ENCODE measurements around the gene RAPGEF6.
"Not testable (repeated sequence)": the region's sequence is repeated elsewhere in the genome, so short reads cannot be mapped to it uniquely, and the experiment has no call there.

The RAPGEF6 gene

DNA sequence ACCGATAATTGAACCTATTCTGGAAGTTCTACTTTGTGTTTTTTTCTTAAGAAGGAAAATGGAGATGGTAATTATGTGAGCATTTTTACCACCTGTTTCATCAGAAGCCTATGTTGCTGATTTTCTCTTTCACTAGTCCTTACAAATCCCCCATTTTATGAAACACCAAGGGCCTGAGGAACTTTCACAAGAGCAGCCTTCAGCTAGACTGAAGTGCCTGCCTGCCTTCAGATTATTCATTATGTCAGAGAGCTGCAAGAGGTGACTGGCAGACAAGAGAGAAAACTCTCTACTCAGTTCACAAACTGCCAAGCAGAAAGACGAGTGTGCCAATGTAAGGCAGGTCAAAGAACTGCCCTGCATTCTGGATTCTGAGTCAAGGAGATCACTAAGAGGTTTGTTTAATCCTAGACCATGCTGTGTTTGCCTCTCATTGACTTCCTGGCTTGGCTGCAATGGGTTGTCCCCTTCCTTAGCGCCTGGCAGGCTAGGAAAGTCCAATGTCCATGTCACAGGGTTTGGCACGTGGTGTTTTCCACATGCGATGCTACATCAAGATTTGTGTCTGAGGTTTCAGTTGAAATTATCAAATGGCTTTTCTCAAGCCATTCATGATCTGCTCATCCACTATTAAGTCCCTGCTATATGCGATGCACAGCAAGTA lies 227.9 kb downstream of the RAPGEF6 start:
- TF ChIP-seq, protein P1, sequence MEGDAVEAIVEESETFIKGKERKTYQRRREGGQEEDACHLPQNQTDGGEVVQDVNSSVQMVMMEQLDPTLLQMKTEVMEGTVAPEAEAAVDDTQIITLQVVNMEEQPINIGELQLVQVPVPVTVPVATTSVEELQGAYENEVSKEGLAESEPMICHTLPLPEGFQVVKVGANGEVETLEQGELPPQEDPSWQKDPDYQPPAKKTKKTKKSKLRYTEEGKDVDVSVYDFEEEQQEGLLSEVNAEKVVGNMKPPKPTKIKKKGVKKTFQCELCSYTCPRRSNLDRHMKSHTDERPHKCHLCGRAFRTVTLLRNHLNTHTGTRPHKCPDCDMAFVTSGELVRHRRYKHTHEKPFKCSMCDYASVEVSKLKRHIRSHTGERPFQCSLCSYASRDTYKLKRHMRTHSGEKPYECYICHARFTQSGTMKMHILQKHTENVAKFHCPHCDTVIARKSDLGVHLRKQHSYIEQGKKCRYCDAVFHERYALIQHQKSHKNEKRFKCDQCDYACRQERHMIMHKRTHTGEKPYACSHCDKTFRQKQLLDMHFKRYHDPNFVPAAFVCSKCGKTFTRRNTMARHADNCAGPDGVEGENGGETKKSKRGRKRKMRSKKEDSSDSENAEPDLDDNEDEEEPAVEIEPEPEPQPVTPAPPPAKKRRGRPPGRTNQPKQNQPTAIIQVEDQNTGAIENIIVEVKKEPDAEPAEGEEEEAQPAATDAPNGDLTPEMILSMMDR (IDR thresholded peaks at IDR 0.05; ENCODE audit: poor library complexity, severe bottlenecking), result no peak
- Histone ChIP-seq H3K27me3 (ENCODE audit: insufficient read depth, poor library complexity, severe bottlenecking) (no peaks in the 10 kb centered on the region), H3K36me3 (ENCODE audit: low read depth) (peaks cover 18% of the 10 kb centered on the region), H3K9me3 (ENCODE audit: severe bottlenecking) (peaks cover 5% of the 10 kb centered on the region), H3K27ac (ENCODE audit: poor library complexity, severe bottlenecking) (no peak overlapping the region), H3K4me1 (ENCODE audit: insufficient read depth, poor library complexity, severe bottlenecking) (no peaks in the 10 kb centered on the region), H3K4me3 (ENCODE audit: severe bottlenecking) (no peak overlapping the region)
- 0 out of 3 replicates have a peak, but pooled peaks have one; percentile 13 for ATAC-seq (ENCODE audit: low read depth)
- no peak for DNase-seq (ENCODE audit: low spot score)

DNA sequence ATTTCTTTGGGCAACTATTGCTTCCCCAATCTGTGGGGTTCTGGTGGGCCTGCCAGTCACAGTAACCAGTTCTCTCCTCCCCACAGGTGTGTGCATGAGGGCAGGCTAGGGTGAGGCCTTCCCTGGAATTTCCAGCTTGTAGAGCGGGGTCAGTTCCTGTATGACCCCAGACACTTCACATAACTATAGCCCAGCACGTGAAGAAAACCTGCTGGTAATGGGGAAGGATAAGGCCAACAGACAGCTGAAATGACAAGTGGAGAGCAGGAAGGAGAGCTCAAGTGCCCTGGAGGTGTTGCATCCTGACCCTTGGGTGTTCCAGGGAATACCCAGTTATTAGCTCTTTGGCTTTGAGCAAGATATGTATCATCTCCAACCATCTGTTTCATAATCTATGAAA lies 229.0 kb downstream of the RAPGEF6 start:
- Histone ChIP-seq H3K9me3 (ENCODE audit: severe bottlenecking) (peaks cover 11% of the 10 kb centered on the region), H3K36me3 (ENCODE audit: low read depth) (peaks cover 23% of the 10 kb centered on the region), H3K4me1 (ENCODE audit: insufficient read depth, poor library complexity, severe bottlenecking) (no peaks in the 10 kb centered on the region), H3K27ac (ENCODE audit: poor library complexity, severe bottlenecking) (no peak overlapping the region), H3K27me3 (ENCODE audit: insufficient read depth, poor library complexity, severe bottlenecking) (no peaks in the 10 kb centered on the region), H3K4me3 (ENCODE audit: severe bottlenecking) (no peak overlapping the region)
- no peak for DNase-seq (ENCODE audit: low spot score)
- ATAC-seq (ENCODE audit: low read depth), result no peak
- TF ChIP-seq, protein P1 (IDR thresholded peaks at IDR 0.05; ENCODE audit: poor library complexity, severe bottlenecking), result no peak

DNA sequence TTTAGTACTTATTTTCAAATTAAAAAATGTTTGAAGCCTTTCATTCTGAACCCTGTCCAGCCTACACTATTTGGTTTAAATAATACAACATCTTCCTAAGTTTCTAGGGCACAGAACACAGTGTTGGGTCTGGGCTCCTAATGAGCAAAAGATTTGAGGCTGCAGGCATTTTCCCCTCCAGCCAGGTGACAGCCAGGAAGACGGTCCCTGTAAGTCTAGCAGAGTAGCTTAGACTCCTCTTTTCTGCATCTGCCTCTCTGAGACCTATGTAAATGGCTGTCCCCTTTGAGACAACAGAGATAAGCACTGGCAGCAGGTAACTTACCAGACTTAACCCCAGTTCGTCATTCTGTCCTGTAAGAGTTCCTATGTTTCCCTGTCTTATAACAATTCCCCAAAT lies 229.4 kb downstream of the RAPGEF6 start:
- Histone ChIP-seq H3K36me3 (ENCODE audit: low read depth) (peaks cover 25% of the 10 kb centered on the region), H3K27me3 (ENCODE audit: insufficient read depth, poor library complexity, severe bottlenecking) (no peaks in the 10 kb centered on the region)

DNA sequence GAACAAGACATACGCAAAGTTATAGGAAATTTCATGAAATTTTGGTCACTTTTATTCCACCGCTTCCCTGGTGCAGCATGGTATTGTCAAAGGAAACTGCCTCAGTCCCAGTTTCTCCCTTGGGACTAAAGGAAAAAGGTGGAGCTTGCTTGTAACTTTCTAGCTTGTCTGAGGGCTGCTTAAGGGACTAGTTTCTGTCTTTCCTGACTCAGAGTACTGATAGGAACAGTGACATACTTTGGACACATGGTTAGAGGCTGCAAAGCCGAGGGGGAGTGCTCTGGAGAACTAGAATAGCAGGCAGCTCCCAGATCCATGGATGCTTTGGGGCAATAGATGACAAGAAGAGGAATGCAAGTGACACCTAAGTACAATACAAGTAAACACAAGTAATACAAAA lies 234.4 kb downstream of the RAPGEF6 start:
- peaks cover 42% of the 10 kb centered on the region for H3K36me3 ChIP-seq (ENCODE audit: low read depth)
- H3K9me3 ChIP-seq (ENCODE audit: severe bottlenecking), result peaks cover 11% of the 10 kb centered on the region
- no peaks in the 10 kb centered on the region for H3K4me1 ChIP-seq (ENCODE audit: insufficient read depth, poor library complexity, severe bottlenecking)
- TF ChIP-seq, protein P1 (IDR thresholded peaks at IDR 0.05; ENCODE audit: poor library complexity, severe bottlenecking), result no peak
- no peak for ATAC-seq (ENCODE audit: low read depth)
- no peak overlapping the region for H3K27ac ChIP-seq (ENCODE audit: poor library complexity, severe bottlenecking)
- H3K4me3 ChIP-seq (ENCODE audit: severe bottlenecking), result no peak overlapping the region
- no peaks in the 10 kb centered on the region for H3K27me3 ChIP-seq (ENCODE audit: insufficient read depth, poor library complexity, severe bottlenecking)
- no peak for DNase-seq (ENCODE audit: low spot score)

More for the DNA sequence above, 229.4 kb downstream of the RAPGEF6 start:
- no peak for DNase-seq (ENCODE audit: low spot score)
- H3K9me3 ChIP-seq (ENCODE audit: severe bottlenecking), result peaks cover 11% of the 10 kb centered on the region
- H3K27ac ChIP-seq (ENCODE audit: poor library complexity, severe bottlenecking), result no peak overlapping the region
- no peaks in the 10 kb centered on the region for H3K4me1 ChIP-seq (ENCODE audit: insufficient read depth, poor library complexity, severe bottlenecking)
- no peak overlapping the region for H3K4me3 ChIP-seq (ENCODE audit: severe bottlenecking)
- ATAC-seq (ENCODE audit: low read depth), result peak; percentile 22; the same call in 1 of the 3 replicates
- TF ChIP-seq, protein P1 (IDR thresholded peaks at IDR 0.05; ENCODE audit: poor library complexity, severe bottlenecking), result no peak

DNA sequence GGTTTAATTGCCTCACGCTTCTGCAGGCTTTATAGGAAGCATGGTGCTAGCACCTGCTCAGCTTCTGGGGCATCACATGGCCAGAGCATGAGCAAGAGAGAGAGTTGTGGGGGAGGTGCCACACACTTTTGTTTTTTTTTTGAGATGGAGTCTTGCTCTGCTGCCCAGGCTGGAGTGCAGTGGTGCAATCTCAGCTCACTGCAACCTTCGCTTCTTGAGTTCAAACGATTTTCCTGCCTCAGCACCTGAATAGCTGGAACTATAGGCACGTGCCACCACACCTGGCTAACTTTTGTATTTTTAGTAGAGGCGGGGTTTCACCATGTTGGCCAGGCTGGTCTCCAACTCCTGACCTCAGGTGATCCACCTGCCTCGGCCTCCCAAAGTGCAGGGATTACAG lies 236.0 kb downstream of the RAPGEF6 start:
- peaks cover 11% of the 10 kb centered on the region for H3K9me3 ChIP-seq (ENCODE audit: severe bottlenecking)

More for the DNA sequence above, 236.0 kb downstream of the RAPGEF6 start:
- H3K27ac ChIP-seq (ENCODE audit: poor library complexity, severe bottlenecking); DNase-seq (ENCODE audit: low spot score); H3K4me1 ChIP-seq (ENCODE audit: insufficient read depth, poor library complexity, severe bottlenecking); ATAC-seq (ENCODE audit: low read depth); H3K27me3 ChIP-seq (ENCODE audit: insufficient read depth, poor library complexity, severe bottlenecking); H3K4me3 ChIP-seq (ENCODE audit: severe bottlenecking): not testable (repeated sequence)
- H3K36me3 ChIP-seq (ENCODE audit: low read depth), result peaks cover 58% of the 10 kb centered on the region

All from RWPE2 (cell line).